HepG2 (cell line): ENCODE data around the gene RPS19BP1. TPM values are rescaled to one million over a fixed set of nuclear protein-coding genes. Genes with fewer than 3 reads are reported as not detected.

ENCODE experiments used
- ATF7 ChIP-seq, 2 experiments: fragments of 450-650 bp in 1 of 2; sonication (generic) in 1 of 2; formaldehyde crosslinking in 1 of 2; IDR thresholded peaks; 2 replicates each; pipeline versions ENCODE4 v1.4.0 to v1.6.1; 2016 to 2020; ENCODE audit warnings: antibody characterized with exemption in 1 of 2, mild to moderate bottlenecking in 1 of 2, missing genetic modification reagents in 1 of 2
- ATF7-NPFF ChIP-seq: sonication (generic); formaldehyde crosslinking; IDR thresholded peaks from 2 replicates; pipeline ENCODE4 v1.8.1; 2023; ENCODE audit warnings: mild to moderate bottlenecking, low read depth, missing genetic modification reagents, moderate library complexity
- GLI4 ChIP-seq: sonication (generic); formaldehyde crosslinking; IDR thresholded peaks from 2 replicates; pipeline ENCODE4 v1.5.1; 2020; ENCODE audit warnings: missing genetic modification reagents, mild to moderate bottlenecking, moderate library complexity, borderline replicate concordance
- HNF4A ChIP-seq: sonication (generic); formaldehyde crosslinking; IDR thresholded peaks from 2 replicates; pipeline ENCODE4 v1.4.0; 2020; ENCODE audit warnings: missing genetic modification reagents
- PCBP2 ChIP-seq: fragments of 200-400 bp; formaldehyde crosslinking; optimal IDR thresholded peaks from 2 replicates; pipeline ENCODE3; 2018; ENCODE audit warnings: low read length, low read depth; ENCODE audit not compliant: poor library complexity, severe bottlenecking
- REL ChIP-seq: sonication (generic); formaldehyde crosslinking; conservative IDR thresholded peaks from 2 replicates; pipeline ENCODE4 v1.8.0; 2022; ENCODE audit warnings: mild to moderate bottlenecking, missing genetic modification reagents, moderate library complexity
- SALL1 ChIP-seq: sonication (generic); formaldehyde crosslinking; IDR thresholded peaks from 2 replicates; pipeline ENCODE4 v1.8.0; 2022; ENCODE audit warnings: mild to moderate bottlenecking, missing genetic modification reagents
- SAP130 ChIP-seq: IDR thresholded peaks from 2 replicates; pipeline ENCODE4 v1.6.1; 2016; ENCODE audit warnings: low read depth
- SIN3B ChIP-seq: fragments of 150-350 bp; IDR thresholded peaks from 2 replicates; pipeline ENCODE4 v1.6.1; 2014; ENCODE audit warnings: low read length
- SNAPC5 ChIP-seq: sonication (generic); formaldehyde crosslinking; IDR thresholded peaks from 2 replicates; pipeline ENCODE4 v1.8.1; 2023; ENCODE audit warnings: mild to moderate bottlenecking, missing genetic modification reagents, borderline replicate concordance
- SP4 ChIP-seq: sonication (generic); formaldehyde crosslinking; IDR thresholded peaks from 2 replicates; pipeline ENCODE4 v1.8.1; 2023; ENCODE audit warnings: mild to moderate bottlenecking, missing genetic modification reagents
- SRSF1 ChIP-seq: fragments of 200-400 bp; formaldehyde crosslinking; optimal IDR thresholded peaks from 2 replicates; pipeline ENCODE3; 2017; ENCODE audit warnings: mild to moderate bottlenecking, low read depth, low read length, moderate library complexity
- SRY ChIP-seq: sonication (generic); formaldehyde crosslinking; IDR thresholded peaks from 2 replicates; pipeline ENCODE4 v1.8.0; 2022; ENCODE audit warnings: mild to moderate bottlenecking, missing genetic modification reagents
- TIGD3 ChIP-seq: sonication (generic); formaldehyde crosslinking; IDR thresholded peaks from 2 replicates; pipeline ENCODE4 v1.5.1; 2020; ENCODE audit warnings: mild to moderate bottlenecking, missing genetic modification reagents, borderline replicate concordance
- ZBTB10 ChIP-seq: sonication (generic); formaldehyde crosslinking; IDR thresholded peaks from 2 replicates; pipeline ENCODE4 v1.4.0; 2020; ENCODE audit warnings: missing genetic modification reagents, borderline replicate concordance
- ZNF160 ChIP-seq: sonication (generic); formaldehyde crosslinking; IDR thresholded peaks from 2 replicates; pipeline ENCODE4 v1.8.0; 2022; ENCODE audit warnings: mild to moderate bottlenecking, inconsistent platforms, missing genetic modification reagents
- ZNF597 ChIP-seq: sonication (generic); formaldehyde crosslinking; IDR thresholded peaks from 2 replicates; pipeline ENCODE4 v1.5.0; 2020; ENCODE audit warnings: missing genetic modification reagents
- ZNF773 ChIP-seq: sonication (generic); formaldehyde crosslinking; IDR thresholded peaks from 2 replicates; pipeline ENCODE4 v1.4.0; 2020; ENCODE audit warnings: missing genetic modification reagents, borderline replicate concordance
- ZNF792 ChIP-seq: IDR thresholded peaks from 2 replicates; pipeline ENCODE4 v1.6.1; 2016
- ZXDC ChIP-seq: sonication (generic); formaldehyde crosslinking; IDR thresholded peaks from 2 replicates; pipeline ENCODE4 v1.5.0; 2020; ENCODE audit warnings: mild to moderate bottlenecking, missing genetic modification reagents
- polyA plus RNA-seq, 8 experiments: library from polyadenylated mRNA; depleted of rRNA in 3 of 8; stranded (reverse) in 7 of 8; unstranded in 1 of 8; fragments of >200 nt; fragmentation: Illumina TruSeq in 4 of 8; extraction: Trizol in 4 of 8; gene quantifications; 2 replicates each; pipeline versions ENCODE4 v1.2.1 to v1.2.3, GENCODE V29; 2011 to 2016; ENCODE audit warnings: low read depth in 4 of 8, missing spikeins in 1 of 8, mixed read lengths in 1 of 8; ENCODE audit not compliant: insufficient read depth in 1 of 8
- total RNA-seq, 5 experiments: library from RNA; depleted of rRNA; stranded (reverse); fragments of >200 nt; fragmentation: Illumina TruSeq; extraction: Trizol; gene quantifications; 2 replicates each; pipeline ENCODE4 v1.2.3, GENCODE V29; 2016; ENCODE audit warnings: low read depth in 1 of 5

Gene RPS19BP1
- total and polyA plus RNA-seq, 2 of the 13 experiments (the other 11 are each of a cell fraction or from before 2014, with no cell fraction given): 44.3 to 81.3 TPM

GRCh38 chr22:39518996-39519680 lies 13.4 kb downstream of the RPS19BP1 start (continued):
- no peak for TF ChIP-seq PCBP2
- TF ChIP-seq ATF7 (IDR thresholded peaks at IDR 0.05): no peak
- TF ChIP-seq ATF7 (CRISPR knock-in tag; IDR thresholded peaks at IDR 0.05): no peak
- TF ChIP-seq SALL1: no peak
- no peak for TF ChIP-seq ZBTB10 (CRISPR knock-in tag)
- no peak for TF ChIP-seq ZNF160 (CRISPR knock-in tag)
- TF ChIP-seq REL (CRISPR knock-in tag): no peak
- 0 out of 2 replicates have a peak, but pooled peaks have one; percentile 58 for TF ChIP-seq SNAPC5 (CRISPR knock-in tag)
- no peak for TF ChIP-seq ZNF773 (CRISPR knock-in tag)
- TF ChIP-seq TIGD3: no peak
- TF ChIP-seq ZNF597 (CRISPR knock-in tag): no peak
- no peak for TF ChIP-seq SRY
- no peak for TF ChIP-seq SP4 (CRISPR knock-in tag)
- TF ChIP-seq SAP130: no peak
- peak; percentile 64 for TF ChIP-seq SRSF1
- no peak for TF ChIP-seq SIN3B
- no peak for TF ChIP-seq HNF4A (CRISPR knock-in tag)
- no peak for TF ChIP-seq ATF7-NPFF (CRISPR knock-in tag)
- no peak for TF ChIP-seq ZXDC (CRISPR knock-in tag)
- TF ChIP-seq ZNF792 (CRISPR knock-in tag): 0 out of 2 replicates have a peak, but pooled peaks have one; percentile 11
- TF ChIP-seq GLI4 (CRISPR knock-in tag): no peak
